H1 (cell line): Measurements from ENCODE around the gene CHPF. TPM values are rescaled to one million over a fixed set of nuclear protein-coding genes. Genes with fewer than 3 reads are reported as not detected.

Experiments used
- CTCF ChIA-PET: fragments of 300-600 bp; sonication (Branson Sonifier 250); formaldehyde crosslinking; loops from one replicate; lab custom pipeline; 2021; ENCODE audit not compliant: partially characterized antibody; lab: Charles Lee
- POLR2A ChIA-PET: fragments of 300-600 bp; sonication (Branson Sonifier 250); formaldehyde crosslinking; loops from one replicate; lab custom pipeline; 2021; ENCODE audit warnings: inconsistent platforms; ENCODE audit not compliant: partially characterized antibody; lab: Charles Lee
- DNase-seq, 2 experiments: peaks; one replicate each; pipeline versions ENCODE4 v3.0.0 to v3.0.0-alpha.2; 2010 to 2022; ENCODE audit warnings: low spot score in 2 of 2, low read depth in 1 of 2, mixed read lengths in 1 of 2
- FAIRE-seq: peaks from 2 replicates; lab custom pipeline; 2011; peaks lifted over from hg19 to GRCh38; lab: Jason Lieb, UNC
- H2AFZ ChIP-seq: 2 replicates; pipeline ENCODE4 v1.8.1; 2012; ENCODE audit warnings: low read length, inconsistent platforms
- H2AK5ac ChIP-seq: 2 replicates; pipeline ENCODE4 v1.6.1; 2013; ENCODE audit warnings: low read depth, low read length
- H2BK120ac ChIP-seq: replicated peaks from 2 replicates; pipeline ENCODE3; 2013; ENCODE audit warnings: low read depth, low read length, inconsistent platforms
- H2BK12ac ChIP-seq: 2 replicates; pipeline ENCODE4 v1.6.1; 2013; ENCODE audit warnings: low read depth, low read length
- H2BK15ac ChIP-seq: 2 replicates; pipeline ENCODE4 v1.6.1; 2013; ENCODE audit warnings: low read length
- H2BK20ac ChIP-seq: 2 replicates; pipeline ENCODE4 v1.6.1; 2013; ENCODE audit warnings: low read length
- H2BK5ac ChIP-seq: 2 replicates; pipeline ENCODE4 v1.6.1; 2013; ENCODE audit warnings: low read depth, low read length
- H3K14ac ChIP-seq: 2 replicates; pipeline ENCODE4 v1.6.1; 2013; ENCODE audit warnings: inconsistent platforms; ENCODE audit not compliant: insufficient read length
- H3K18ac ChIP-seq: 2 replicates; pipeline ENCODE4 v1.6.1; 2013; ENCODE audit warnings: low read length; ENCODE audit errors: extremely low read depth
- H3K23ac ChIP-seq: 2 replicates; pipeline ENCODE4 v1.6.1; 2013; ENCODE audit warnings: inconsistent platforms; ENCODE audit not compliant: insufficient read length
- H3K23me2 ChIP-seq: 2 replicates; pipeline ENCODE4 v1.6.1; 2013; ENCODE audit warnings: low read depth, low read length
- H3K27ac ChIP-seq: 2 replicates; pipeline ENCODE4 v1.6.1; 2011; ENCODE audit warnings: low read depth, low read length, inconsistent platforms
- H3K27me3 ChIP-seq, 4 experiments: replicated peaks in 1 of 4; 1 replicate in 1 of 4; 2 replicates in 3 of 4; pipeline versions ENCODE4 v1.6.1 to v1.8.1; 2011 to 2013; ENCODE audit warnings: low read length in 3 of 4, mild to moderate bottlenecking in 3 of 4, inconsistent platforms in 2 of 4, mixed read lengths in 2 of 4, moderate library complexity in 1 of 4; ENCODE audit not compliant: control insufficient read depth in 3 of 4, insufficient read depth in 3 of 4; ENCODE audit errors: extremely low read depth in 1 of 4
- H3K36me3 ChIP-seq, 4 experiments: 2 replicates each; pipeline versions ENCODE4 v1.6.1 to v1.8.1; 2011 to 2013; ENCODE audit warnings: mild to moderate bottlenecking in 4 of 4, low read length in 3 of 4, moderate library complexity in 2 of 4, control low read depth in 1 of 4, inconsistent platforms in 1 of 4; ENCODE audit not compliant: insufficient read depth in 4 of 4, control insufficient read depth in 2 of 4
- H3K4ac ChIP-seq: replicated peaks from 2 replicates; pipeline ENCODE3; 2013; ENCODE audit warnings: low read length, low read depth, mixed read lengths, inconsistent platforms; ENCODE audit not compliant: insufficient read length
- H3K4me1 ChIP-seq, 4 experiments: replicated peaks in 1 of 4; 1 replicate in 1 of 4; 2 replicates in 3 of 4; pipeline versions ENCODE4 v1.6.1 to v1.8.1; 2011 to 2013; ENCODE audit warnings: low read length in 3 of 4, inconsistent platforms in 2 of 4, mixed read lengths in 1 of 4; ENCODE audit not compliant: insufficient read depth in 4 of 4, control insufficient read depth in 3 of 4
- H3K4me2 ChIP-seq, 2 experiments: 2 replicates each; pipeline versions ENCODE4 v1.6.1 to v1.8.1; 2011 to 2013; ENCODE audit warnings: low read depth in 2 of 2, low read length in 2 of 2, control low read depth in 1 of 2, inconsistent platforms in 1 of 2, mild to moderate bottlenecking in 1 of 2; ENCODE audit not compliant: insufficient read depth in 1 of 2
- H3K4me3 ChIP-seq, 4 experiments: fragments of 200-600, 300-600 bp in 1 of 4; sonication (generic), shearing (Covaris generic), sonication (Bioruptor Twin) in 1 of 4; 2 replicates each; pipeline versions ENCODE4 v1.5.1 to v1.8.1; 2011 to 2016; ENCODE audit warnings: low read length in 4 of 4, low read depth in 3 of 4, control low read depth in 2 of 4, inconsistent platforms in 2 of 4, mild to moderate bottlenecking in 2 of 4, mixed read lengths in 1 of 4, moderate library complexity in 1 of 4; ENCODE audit not compliant: insufficient read depth in 2 of 4; ENCODE audit errors: extremely low read depth in 1 of 4
- H3K56ac ChIP-seq: replicated peaks from 2 replicates; pipeline ENCODE3; 2013; ENCODE audit warnings: low read depth, mild to moderate bottlenecking, mixed read lengths, low read length, inconsistent platforms; ENCODE audit not compliant: insufficient read length
- H3K79me1 ChIP-seq: 2 replicates; pipeline ENCODE4 v1.6.1; 2013; ENCODE audit warnings: low read depth, low read length, control low read depth
- H3K79me2 ChIP-seq, 2 experiments: 2 replicates each; pipeline versions ENCODE4 v1.6.1 to v1.8.1; 2012 to 2013; ENCODE audit warnings: low read length in 2 of 2, mild to moderate bottlenecking in 2 of 2, inconsistent platforms in 1 of 2; ENCODE audit not compliant: insufficient read depth in 2 of 2, control insufficient read depth in 1 of 2
- H3K9ac ChIP-seq, 4 experiments: replicated peaks in 1 of 4; 1 replicate in 1 of 4; 2 replicates in 3 of 4; pipeline versions ENCODE4 v1.6.1 to v1.8.1; 2011 to 2013; ENCODE audit warnings: low read depth in 3 of 4, low read length in 3 of 4, control low read depth in 2 of 4, mild to moderate bottlenecking in 2 of 4, moderate library complexity in 2 of 4, inconsistent platforms in 1 of 4; ENCODE audit errors: extremely low read depth in 1 of 4
- H3K9me3 ChIP-seq, 2 experiments: 2 replicates each; pipeline versions ENCODE4 v1.6.1 to v1.8.1; 2012 to 2013; ENCODE audit warnings: mild to moderate bottlenecking in 2 of 2, moderate library complexity in 2 of 2, control low read depth in 1 of 2, inconsistent platforms in 1 of 2, low read depth in 1 of 2, low read length in 1 of 2, mixed read lengths in 1 of 2; ENCODE audit not compliant: insufficient read depth in 2 of 2
- H4K20me1 ChIP-seq, 2 experiments: replicated peaks in 1 of 2; 2 replicates each; pipeline versions ENCODE3 to v1.8.1; 2011 to 2013; ENCODE audit warnings: inconsistent platforms in 2 of 2, low read length in 2 of 2, mild to moderate bottlenecking in 1 of 2; ENCODE audit not compliant: insufficient read depth in 2 of 2, control insufficient read depth in 1 of 2
- H4K5ac ChIP-seq: 2 replicates; pipeline ENCODE4 v1.6.1; 2013; ENCODE audit warnings: low read length, low read depth, mixed read lengths, inconsistent platforms; ENCODE audit not compliant: insufficient read length
- H4K8ac ChIP-seq: 2 replicates; pipeline ENCODE4 v1.8.0; 2013; ENCODE audit warnings: mild to moderate bottlenecking, moderate library complexity, low read length, inconsistent platforms; ENCODE audit not compliant: insufficient read depth; ENCODE audit errors: extremely low read depth
- H4K91ac ChIP-seq: replicated peaks from 2 replicates; pipeline ENCODE3; 2013; ENCODE audit warnings: low read length, mixed read lengths, inconsistent platforms; ENCODE audit not compliant: insufficient read length
- CBX8 ChIP-seq: fragments of 300-800, 300-1000 bp; sonication (generic); IDR thresholded peaks from 2 replicates; pipeline ENCODE4 v1.7.1; 2016; ENCODE audit warnings: low read depth, low read length, borderline replicate concordance
- CTCF ChIP-seq, 3 experiments: IDR thresholded peaks; 1 replicate in 2 of 3; 2 replicates in 1 of 3; pipeline versions ENCODE4 v1.5.1 to v1.6.1; 2011; ENCODE audit warnings: low read length in 3 of 3, mild to moderate bottlenecking in 3 of 3, inconsistent platforms in 2 of 3, low read depth in 1 of 3, moderate library complexity in 1 of 3; ENCODE audit not compliant: insufficient read depth in 1 of 3; ENCODE audit errors: control extremely low read depth in 1 of 3
- KDM1A ChIP-seq: fragments of 200-600, 300-600 bp; sonication (generic); IDR thresholded peaks from 2 replicates; pipeline ENCODE4 v1.7.1; 2016; ENCODE audit warnings: mild to moderate bottlenecking, low read length, borderline replicate concordance
- SIRT6 ChIP-seq: IDR thresholded peaks from one replicate; pipeline ENCODE4 v1.7.1; 2012; ENCODE audit warnings: low read length, inconsistent platforms
- WGBS, 2 experiments: shearing (Covaris generic) in 1 of 2; methylation state at CpG; one replicate each; pipeline versions ENCODE4 v1.1.6 to v1.1.7; 2013 to 2015; ENCODE audit warnings: low lambda C conversion rate in 2 of 2, mixed read lengths in 2 of 2, inconsistent platforms in 1 of 2, low coverage in 1 of 2, missing lambda C conversion rate in 1 of 2; ENCODE audit not compliant: insufficient replicate concordance in 2 of 2, insufficient coverage in 1 of 2, insufficient read length in 1 of 2; ENCODE audit errors: extremely low coverage in 1 of 2, missing lambda C conversion rate in 1 of 2; 5-methylcytosine and 5-hydroxymethylcytosine counted together
- polyA plus RNA-seq, 7 experiments: library from polyadenylated mRNA; depleted of rRNA in 3 of 7; stranded (reverse) in 5 of 7; unstranded in 2 of 7; fragments of >200 nt in 5 of 7; fragments of 200-250 nt in 2 of 7; gene quantifications; 1 replicate in 5 of 7; 2 replicates in 1 of 7; 4 replicates in 1 of 7; pipeline versions ENCODE4 v1.2.1 to v1.2.3, GENCODE V29; 2011 to 2013; ENCODE audit warnings: missing spikeins in 2 of 7, mixed read lengths in 2 of 7
- total RNA-seq: library from RNA; stranded (reverse); fragmentation: NEBNext Ultra II Directional; extraction: Animal tissue kit (Norgen Biotek cat#: 25700); gene quantifications from 2 replicates; pipeline ENCODE4 v1.2.1, GENCODE V29; 2021

The CHPF gene
- total and polyA plus RNA-seq, 2 of the 8 experiments (the other 6 are each of a cell fraction or from before 2014, with no cell fraction given), result 62.9 to 67.3 TPM

DNA sequence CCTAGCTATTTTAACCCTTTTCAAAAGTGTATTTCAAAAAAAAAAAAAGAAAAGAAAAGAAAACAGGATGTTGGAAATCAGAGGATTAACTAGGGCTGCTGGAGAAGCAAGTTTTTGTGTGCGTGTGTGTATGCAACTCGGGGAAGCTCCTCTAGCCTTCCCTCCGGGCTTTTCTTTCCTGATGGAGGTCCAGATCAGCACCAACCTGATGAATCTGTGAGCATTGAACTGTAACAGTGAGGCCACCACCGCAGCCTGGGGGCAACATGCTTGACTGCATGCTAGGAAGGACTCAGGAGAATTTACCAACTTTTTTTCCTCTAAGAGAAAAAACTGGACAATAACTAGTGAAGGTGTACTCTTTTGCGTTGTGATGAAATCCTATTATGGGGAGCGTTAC, 25.4 kb upstream of the CHPF start:
- Histone ChIP-seq H2BK120ac (no peak overlapping the region), H3K56ac (no peak overlapping the region), H2BK12ac (no peak overlapping the region), H3K9ac (no peak overlapping the region), H3K36me3 (peaks cover 0 to 40% (median 10%) of the 10 kb centered on the region in 4 experiments; a peak in 5 of 8 replicates), H3K79me1 (0 out of 2 replicates have a peak, but pooled peaks cover 2% of the 10 kb centered on the region), H2AK5ac (no peak overlapping the region), H3K18ac (no peak overlapping the region), H4K91ac (no peak overlapping the region), H3K4me3 (no peak overlapping the region), H3K4ac (no peak overlapping the region), H4K20me1 (no peaks in the 10 kb centered on the region), H3K4me2 (no peak overlapping the region; a peak in 1 of 4 replicates), H3K23ac (no peak overlapping the region), H4K5ac (no peak overlapping the region), H2BK20ac (no peak overlapping the region), H3K27me3 (peaks cover 0 to 2% (median 0%) of the 10 kb centered on the region in 4 experiments; a peak in 1 of 7 replicates), H2BK15ac (no peak overlapping the region), H4K8ac (no peak overlapping the region), H2BK5ac (no peak overlapping the region), H3K23me2 (peaks cover 8% of the 10 kb centered on the region; the same call in 1 of the 2 replicates), H3K14ac (no peak overlapping the region), H3K9me3 (peaks cover 0 to 8% of the 10 kb centered on the region in 2 experiments; a peak in 1 of 4 replicates), H3K4me1 (peaks cover 4 to 46% (median 37%) of the 10 kb centered on the region in 4 experiments), H3K27ac (no peak overlapping the region), H3K79me2 (peaks cover 0 to 11% of the 10 kb centered on the region in 2 experiments; a peak in 2 of 4 replicates), H2AFZ (no peak overlapping the region)
- no peak for FAIRE-seq
- no peak for TF ChIP-seq SIRT6
- no peak for TF ChIP-seq CTCF (IDR thresholded peaks at IDR 0.05; ENCODE audit: control extremely low read depth in 1 of 3, insufficient read depth in 1 of 3, low read depth in 1 of 3, low read length in 3 of 3)
- TF ChIP-seq CBX8, result no peak
- no peak for TF ChIP-seq KDM1A
- 94% methylated on average over 5 of the region's 6 CpGs; no CpG with 5 or more reads in 1 of the 2 experiments for WGBS, 2 experiments
- ChIA-PET POLR2A (interaction anchor here (1.0 to 18.6 kb wide), 5 partner anchors 8 to 35 kb away, joined by 4 to 293 read pairs (median 4); partner anchors contain the start of gene STK11IP), CTCF (interaction anchor here (0.7 to 19.7 kb wide), 6 partner anchors 9 to 120 kb away, joined by 3 to 293 read pairs (median 6); partner anchors contain the start of genes CHPF and TMEM198)
- DNase-seq, result no peak
